HG02610 (cell line): Measurements from ENCODE around the gene SLC9C2.
"Not testable (repeated sequence)": the region's sequence is repeated elsewhere in the genome, so short reads cannot be mapped to it uniquely, and the experiment has no call there.

Source experiments
- ATAC-seq: cut with Tn5 transposase; IDR thresholded peaks from one replicate; pipeline ENCODE4 v1.9.1; 2021; ENCODE audit warnings: mild to moderate bottlenecking, moderate library complexity; ENCODE audit not compliant: unreplicated experiment

The SLC9C2 gene

DNA sequence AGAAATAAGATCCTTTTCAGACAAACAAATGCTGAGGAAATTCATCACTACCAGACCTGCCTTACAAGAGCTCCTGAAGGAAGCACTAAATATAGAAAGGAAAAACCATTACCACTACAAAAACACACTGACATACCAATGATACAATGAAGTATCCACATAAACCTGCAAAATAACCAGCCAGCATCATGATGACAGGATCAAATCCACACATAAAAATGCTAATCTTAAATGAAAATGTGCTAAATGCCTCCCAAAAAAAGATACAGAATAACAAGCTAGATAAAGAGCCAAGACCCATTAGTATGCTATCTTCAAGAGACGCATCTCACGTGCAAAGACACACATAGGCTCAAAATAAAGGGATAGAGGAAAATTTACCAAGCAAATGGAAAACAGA is 140.2 kb downstream of the SLC9C2 start:
- not testable (repeated sequence) for ATAC-seq

DNA sequence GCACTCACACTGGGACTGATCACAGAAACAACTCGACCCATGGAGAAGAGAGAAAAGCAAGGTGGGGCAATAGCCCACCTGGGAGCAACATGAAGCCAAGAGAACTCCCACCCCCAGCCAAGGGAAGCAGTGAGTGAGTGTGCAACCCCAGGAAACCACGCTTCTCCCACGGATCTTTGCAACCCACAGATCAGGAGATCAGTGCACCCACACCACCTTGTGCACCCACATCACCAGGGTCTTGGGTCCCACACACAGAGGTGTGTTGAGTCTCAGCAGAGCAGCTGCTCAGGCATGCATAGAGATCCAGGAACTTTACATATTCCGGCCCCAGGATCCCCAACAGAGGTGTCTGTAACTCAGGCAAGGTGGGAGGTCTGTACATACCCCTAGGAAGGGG is 143.0 kb downstream of the SLC9C2 start:
- ATAC-seq, result no peak

DNA sequence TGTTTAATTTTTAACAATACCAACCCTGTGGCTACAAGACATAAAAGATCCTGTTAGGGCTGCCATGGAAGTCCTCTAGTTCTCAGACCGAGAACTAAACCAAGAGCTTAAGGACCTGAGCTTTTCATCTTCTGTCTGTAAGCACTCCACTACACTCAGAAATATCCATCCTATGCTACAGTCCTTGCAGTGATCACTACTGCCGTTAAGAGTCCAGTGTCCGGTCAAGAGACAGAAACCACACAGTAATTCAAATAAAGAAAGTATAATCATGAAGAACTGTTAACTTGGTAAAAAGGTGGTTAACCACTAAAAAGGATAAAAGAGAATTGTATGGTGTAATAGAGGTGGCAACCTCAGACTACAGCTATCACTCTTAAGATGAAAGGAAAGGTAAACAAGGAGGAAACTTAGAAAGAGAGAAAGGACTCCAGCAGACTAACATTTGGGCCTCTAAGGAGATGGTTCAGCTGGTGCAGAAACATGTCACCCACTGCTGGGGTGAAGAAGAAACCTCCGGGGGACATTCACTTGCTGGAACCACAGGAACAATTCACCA is 147.8 kb downstream of the SLC9C2 start:
- ATAC-seq, result peak; percentile 61

DNA sequence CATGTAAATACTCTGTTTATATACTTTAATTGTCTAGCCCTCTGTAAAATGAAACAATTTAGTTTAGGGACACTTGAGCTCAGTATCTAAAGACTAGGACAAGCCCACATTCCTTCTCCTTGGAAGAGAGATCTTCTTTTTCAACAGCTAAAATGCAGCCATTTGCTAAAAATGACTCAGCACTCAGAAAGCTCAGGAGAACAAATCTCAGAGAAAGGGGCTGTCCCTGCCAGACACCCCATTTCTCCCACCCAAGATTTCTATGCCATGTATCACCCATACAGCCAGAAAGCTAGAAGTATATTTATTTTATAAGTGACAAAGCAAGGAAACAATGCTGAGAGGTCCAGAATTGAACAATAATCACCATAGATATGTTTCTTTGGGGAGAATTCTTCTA is 148.9 kb downstream of the SLC9C2 start:
- ATAC-seq, result no peak

DNA sequence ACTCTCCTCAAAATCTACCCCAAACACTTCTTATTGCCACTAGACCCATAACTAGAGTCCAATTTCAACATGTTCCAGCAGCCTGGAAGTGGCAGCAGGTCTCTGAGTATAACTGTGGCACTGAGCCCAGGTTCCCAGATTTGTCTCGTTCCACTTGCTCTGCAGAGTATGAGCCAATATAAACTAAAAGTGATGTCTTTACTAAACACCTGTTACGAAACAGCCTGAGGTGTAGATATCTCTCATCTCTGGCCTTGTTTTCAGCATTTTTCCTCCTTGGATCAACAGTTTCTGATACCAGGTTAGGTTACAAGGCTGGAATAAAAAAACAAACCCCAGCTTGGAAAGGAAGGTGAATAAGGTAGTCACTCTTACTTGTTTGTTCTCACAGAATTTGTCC is 150.9 kb downstream of the SLC9C2 start:
- no peak for ATAC-seq
